GM21526 (cell line): ENCODE measurements around the gene TARBP2.
A peak's percentile ranks its signal among the peaks of the same experiment; 100 is the strongest.
"Not testable (repeated sequence)": the region's sequence is repeated elsewhere in the genome, so short reads cannot be mapped to it uniquely, and the experiment has no call there.

Experiments used
- ATAC-seq: cut with Tn5 transposase; IDR thresholded peaks from one replicate; pipeline ENCODE4 v1.9.1; 2021; ENCODE audit warnings: moderate library complexity; ENCODE audit not compliant: unreplicated experiment, low FRiP score

Gene TARBP2

GRCh38 chr12:53474077-53474476, 27.0 kb upstream of the TARBP2 start:
- ATAC-seq = no peak

- ATAC-seq = no peak
These were observed 26.3 kb upstream of the TARBP2 start for GRCh38 chr12:53474819-53475218.

GRCh38 chr12:53476769-53477209, 24.3 kb upstream of the TARBP2 start:
- no peak for ATAC-seq

- no peak for ATAC-seq
These were observed 22.2 kb upstream of the TARBP2 start for GRCh38 chr12:53478865-53479264.

- ATAC-seq = no peak
These were observed 21.8 kb upstream of the TARBP2 start for GRCh38 chr12:53479331-53479730.

GRCh38 chr12:53480491-53481442, 20.3 kb upstream of the TARBP2 start:
- ATAC-seq = no peak

- ATAC-seq = not testable (repeated sequence)
These were observed 19.6 kb upstream of the TARBP2 start for GRCh38 chr12:53481458-53481857.

GRCh38 chr12:53481939-53482586, 19.0 kb upstream of the TARBP2 start:
- ATAC-seq = no peak

GRCh38 chr12:53482626-53483168, 18.4 kb upstream of the TARBP2 start:
- no peak for ATAC-seq

- ATAC-seq = no peak
These were observed 17.7 kb upstream of the TARBP2 start for GRCh38 chr12:53483225-53483978.

- ATAC-seq = no peak
These were observed 17.1 kb upstream of the TARBP2 start for GRCh38 chr12:53483979-53484377.

- ATAC-seq = no peak
These were observed 16.2 kb upstream of the TARBP2 start for GRCh38 chr12:53484686-53485575.

- no peak for ATAC-seq
These were observed 14.9 kb upstream of the TARBP2 start for GRCh38 chr12:53485955-53486735.

- no peak for ATAC-seq
These were observed 14.2 kb upstream of the TARBP2 start for GRCh38 chr12:53486736-53487487.

- ATAC-seq = no peak
These were observed 11.7 kb upstream of the TARBP2 start for GRCh38 chr12:53489242-53489864.

- no peak for ATAC-seq
These were observed 8.9 kb upstream of the TARBP2 start for GRCh38 chr12:53492188-53492587.

GRCh38 chr12:53492830-53493609, 8.1 kb upstream of the TARBP2 start:
- peak; percentile 75 for ATAC-seq
